NCI-H1436 treated with DMSO at 0.1 percent for 48 hours (cell line): ENCODE results near the gene UNC45B.
"Not testable (repeated sequence)": the region's sequence is repeated elsewhere in the genome, so short reads cannot be mapped to it uniquely, and the experiment has no call there.

Source experiments
- DNase-seq: peaks from one replicate; lab custom pipeline; 2025; lab: John Stamatoyannopoulos, UW

Gene UNC45B

GRCh38 chr17:35170968-35171771, 23.6 kb downstream of the UNC45B start:
- no peak for DNase-seq

DNA sequence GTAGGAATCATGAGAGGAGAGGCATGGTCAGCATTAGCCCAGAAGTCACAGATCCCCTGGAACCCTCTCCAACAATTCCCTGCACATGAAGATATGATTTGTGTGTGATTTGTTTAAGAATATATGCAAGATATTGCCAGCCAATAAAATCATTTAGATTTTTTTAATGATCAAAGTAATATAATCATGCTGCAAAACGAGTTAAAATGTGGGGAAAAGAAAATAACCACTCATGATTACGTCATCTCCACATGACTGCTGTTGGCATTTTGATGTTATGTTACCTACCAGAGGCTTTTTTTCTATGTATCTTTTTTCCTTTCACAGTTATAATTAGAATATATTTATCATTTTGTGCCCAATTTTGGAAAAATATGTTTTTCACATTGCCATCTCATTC, 24.2 kb downstream of the UNC45B start:
- DNase-seq: no peak

GRCh38 chr17:35172321-35172720, 24.7 kb downstream of the UNC45B start:
- not testable (repeated sequence) for DNase-seq

- DNase-seq: no peak
These were observed 27.3 kb downstream of the UNC45B start for GRCh38 chr17:35174835-35175334.

DNA sequence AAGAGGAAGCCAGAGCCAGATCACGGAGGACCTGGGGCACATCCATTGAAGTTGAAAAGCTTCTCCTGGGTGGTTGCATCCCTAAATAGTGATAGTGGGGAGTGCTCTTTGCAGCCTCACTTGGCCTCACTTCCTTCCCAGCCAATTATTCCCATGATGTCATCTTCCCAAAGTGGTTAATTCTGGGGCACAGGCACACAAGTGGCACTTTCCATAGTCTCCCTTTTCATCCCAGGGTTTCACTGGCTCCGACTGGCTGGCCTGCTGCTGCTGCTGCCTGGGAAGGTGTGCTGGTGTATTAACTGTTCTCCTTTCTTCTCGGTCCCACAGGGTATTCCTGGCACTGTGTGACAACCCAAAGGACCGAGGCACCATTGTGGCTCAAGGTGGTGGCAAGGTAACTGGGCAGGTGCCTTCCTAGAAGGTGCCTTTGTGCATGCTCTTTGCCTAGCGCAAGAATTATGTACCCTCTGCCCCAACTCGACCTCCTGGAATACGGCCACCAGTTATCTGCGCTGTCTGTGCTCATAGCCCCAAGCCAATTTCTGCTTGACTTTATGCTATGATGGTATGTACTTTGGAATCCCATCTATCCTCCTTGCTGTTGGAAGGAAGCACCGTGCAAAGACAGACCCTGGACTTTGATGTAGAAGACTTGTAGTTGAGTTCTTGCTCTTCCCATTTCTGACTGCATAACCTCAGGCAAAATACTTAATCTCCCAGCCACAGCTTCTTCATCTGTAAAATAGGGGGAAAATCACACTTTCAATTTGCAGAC, 28.2 kb downstream of the UNC45B start:
- DNase-seq: no peak

DNA sequence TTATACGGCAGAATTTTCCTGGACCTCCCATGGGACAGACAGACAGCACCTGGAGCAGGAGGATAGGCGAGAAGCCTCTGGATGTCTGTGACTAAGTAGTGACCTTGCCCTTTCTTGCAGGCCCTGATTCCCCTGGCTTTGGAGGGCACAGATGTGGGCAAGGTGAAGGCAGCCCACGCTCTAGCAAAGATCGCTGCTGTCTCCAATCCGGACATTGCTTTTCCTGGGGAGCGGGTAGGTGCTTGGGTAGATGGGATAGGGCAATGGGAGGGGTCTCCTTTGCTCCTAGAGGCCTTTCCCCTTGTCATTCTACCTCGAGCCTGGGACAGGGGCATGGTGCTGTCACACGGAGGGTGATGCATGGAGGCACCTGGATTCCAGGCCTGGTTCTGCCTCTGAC, 29.3 kb downstream of the UNC45B start:
- DNase-seq: no peak

GRCh38 chr17:35179379-35179778, 31.8 kb downstream of the UNC45B start:
- DNase-seq: not testable (repeated sequence)

DNA sequence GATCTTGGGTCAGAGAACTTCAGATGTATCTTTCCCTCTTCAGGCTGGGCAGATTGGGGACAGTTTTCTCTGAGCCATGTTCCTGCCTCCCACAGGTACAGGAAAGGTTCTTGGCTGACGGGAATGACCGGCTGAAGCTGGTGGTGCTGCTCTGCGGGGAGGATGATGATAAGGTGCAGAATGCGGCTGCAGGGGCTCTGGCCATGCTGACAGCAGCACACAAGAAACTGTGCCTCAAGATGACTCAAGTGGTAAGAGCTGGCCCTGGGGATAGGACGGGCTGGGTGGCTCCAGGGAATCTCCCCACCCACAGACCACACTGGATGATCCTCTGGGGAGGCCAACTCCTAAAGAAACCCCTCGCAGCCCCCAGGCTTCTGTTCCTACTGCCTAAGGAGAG, 35.7 kb downstream of the UNC45B start:
- DNase-seq: no peak

DNA sequence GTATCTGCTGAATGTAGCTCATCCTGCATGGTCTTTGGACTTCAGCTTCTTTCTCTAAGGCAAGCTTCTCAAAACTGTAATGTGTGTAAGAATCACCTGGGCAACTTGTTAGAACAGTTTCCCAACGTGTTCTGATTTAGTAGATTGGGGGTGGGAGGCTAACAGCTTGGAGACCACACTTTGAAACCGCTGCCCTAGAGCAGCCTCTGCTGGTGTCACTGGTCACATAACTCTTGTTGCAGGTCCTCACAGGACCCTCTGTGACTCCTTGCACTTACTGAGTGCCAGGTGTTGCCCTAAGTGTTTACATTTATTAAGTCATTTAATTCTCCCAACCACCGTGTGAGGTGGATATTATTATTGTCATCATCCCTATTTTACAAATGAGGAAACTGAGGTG, 36.7 kb downstream of the UNC45B start:
- DNase-seq: no peak

- no peak for DNase-seq
These were observed 38.2 kb downstream of the UNC45B start for GRCh38 chr17:35185849-35186248.

GRCh38 chr17:35187481-35187880, 39.9 kb downstream of the UNC45B start:
- no peak for DNase-seq

GRCh38 chr17:35188111-35188510, 40.5 kb downstream of the UNC45B start:
- DNase-seq: no peak

DNA sequence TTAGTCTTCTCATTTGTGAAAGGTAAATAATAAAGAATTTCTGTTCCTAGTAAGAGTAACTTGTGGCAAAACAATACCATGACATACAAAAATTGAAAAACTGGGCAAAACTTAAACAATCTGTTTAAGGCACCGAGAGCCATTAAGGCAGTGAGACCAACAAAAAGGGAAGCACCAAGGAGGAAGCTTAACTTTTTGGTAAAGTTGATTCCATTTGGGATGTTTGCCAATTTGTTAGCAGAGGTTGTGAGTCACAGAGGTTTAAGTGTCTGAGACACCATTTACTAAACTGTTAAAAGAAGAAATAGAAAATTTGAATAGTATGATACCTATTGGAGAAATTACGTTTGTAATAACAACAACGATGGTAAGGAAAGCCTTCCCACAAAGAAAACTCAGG, 41.7 kb downstream of the UNC45B start:
- no peak for DNase-seq

DNA sequence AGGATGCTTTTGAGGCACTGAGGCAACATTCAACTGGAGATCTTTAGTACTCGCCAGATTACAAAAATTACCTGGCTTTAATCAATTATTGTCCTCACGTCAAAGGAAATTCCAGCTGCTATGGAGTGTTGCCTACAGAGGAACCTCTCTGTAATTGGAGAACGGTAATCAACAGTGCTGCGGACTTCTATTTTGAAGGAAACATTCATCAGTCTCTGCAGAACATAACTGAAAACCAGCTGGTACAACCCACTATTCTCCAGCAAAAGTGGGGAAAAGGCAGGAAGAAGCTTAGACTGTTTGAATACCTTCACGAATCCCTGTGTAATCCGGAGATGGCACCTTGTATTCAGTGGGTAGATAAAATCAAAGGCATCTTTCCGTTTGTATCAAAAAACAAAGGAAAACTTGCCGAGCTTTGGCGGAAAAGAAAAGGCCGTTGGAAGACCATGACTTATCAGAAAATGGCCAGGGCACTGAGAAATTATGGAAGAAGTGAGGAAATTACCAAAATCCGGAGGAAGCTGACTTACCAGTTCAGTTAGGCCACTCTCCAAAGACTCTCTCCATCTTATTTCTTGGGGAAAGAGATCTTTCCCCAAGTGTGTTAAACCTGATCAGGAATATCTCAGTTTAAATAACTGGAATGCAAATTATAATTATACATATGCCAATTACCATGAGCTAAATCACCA, 43.5 kb downstream of the UNC45B start:
- no peak for DNase-seq

DNA sequence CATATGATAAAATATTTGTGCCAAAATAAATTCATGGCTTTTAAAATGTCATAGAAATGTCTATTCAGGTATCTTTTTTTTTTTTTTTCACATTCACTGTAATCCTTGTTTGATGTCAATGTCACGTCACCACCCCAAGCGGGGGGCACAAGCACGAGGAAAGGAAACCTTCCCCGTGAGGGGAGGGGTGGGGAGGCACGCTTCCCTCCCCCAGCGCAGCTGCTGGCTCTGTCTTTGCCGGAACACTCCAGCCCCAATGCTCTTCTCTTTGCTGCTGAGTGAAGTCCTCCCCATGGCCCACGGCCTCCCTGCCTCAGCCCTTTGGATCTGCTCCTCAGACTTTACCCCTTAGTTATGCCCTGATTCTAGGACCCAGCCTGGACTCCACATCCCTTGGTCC, 45.1 kb downstream of the UNC45B start:
- DNase-seq: no peak

DNA sequence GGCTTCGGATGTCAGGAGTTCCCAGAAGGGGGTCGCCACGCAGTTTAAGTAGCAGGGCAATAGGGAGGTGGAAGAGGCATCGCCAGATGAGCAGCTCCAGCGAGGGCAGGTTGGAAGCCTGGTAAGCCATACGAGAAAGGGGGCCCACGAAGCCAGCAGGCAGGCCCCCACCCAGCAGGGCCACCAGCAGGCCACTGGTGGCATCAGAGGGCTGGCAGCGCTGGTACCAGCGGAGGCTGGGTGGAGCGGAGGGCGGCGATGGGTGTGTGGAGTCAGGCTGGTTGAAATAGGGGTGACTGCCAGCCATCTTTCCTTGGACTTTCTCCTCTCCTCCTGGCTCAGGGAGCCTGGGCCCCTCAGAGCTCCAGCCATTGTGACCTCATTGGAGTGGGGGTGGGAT, 46.4 kb downstream of the UNC45B start, which contains the start of gene SLC35G3:
Gene SLC35G3 (minus strand): TSS at position 393 of the 400 bp plus-strand sequence. CDS start 86 bp downstream, at position 307.
- not testable (repeated sequence) for DNase-seq

DNA sequence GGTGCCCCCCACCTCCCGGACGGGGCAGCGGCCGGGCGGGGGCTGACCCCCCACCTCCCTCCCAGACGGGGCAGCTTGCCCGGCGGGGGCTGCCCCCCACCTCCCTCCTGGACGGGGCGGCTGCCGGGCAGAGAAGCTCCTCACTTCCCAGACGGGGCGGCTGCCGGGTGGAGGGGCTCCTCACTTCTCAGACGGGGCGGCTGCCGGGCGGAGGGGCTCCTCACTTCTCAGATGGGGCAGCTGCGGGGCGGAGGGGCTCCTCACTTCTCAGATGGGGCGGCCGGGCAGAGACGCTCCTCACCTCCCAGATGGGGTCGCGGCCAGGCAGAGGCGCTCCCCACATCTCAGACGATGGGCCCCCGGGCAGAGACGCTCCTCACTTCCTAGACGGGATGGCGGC, 47.4 kb downstream of the UNC45B start:
- DNase-seq: not testable (repeated sequence)

- DNase-seq: not testable (repeated sequence)
These were observed 55.0 kb downstream of the UNC45B start for GRCh38 chr17:35202582-35202981.

DNA sequence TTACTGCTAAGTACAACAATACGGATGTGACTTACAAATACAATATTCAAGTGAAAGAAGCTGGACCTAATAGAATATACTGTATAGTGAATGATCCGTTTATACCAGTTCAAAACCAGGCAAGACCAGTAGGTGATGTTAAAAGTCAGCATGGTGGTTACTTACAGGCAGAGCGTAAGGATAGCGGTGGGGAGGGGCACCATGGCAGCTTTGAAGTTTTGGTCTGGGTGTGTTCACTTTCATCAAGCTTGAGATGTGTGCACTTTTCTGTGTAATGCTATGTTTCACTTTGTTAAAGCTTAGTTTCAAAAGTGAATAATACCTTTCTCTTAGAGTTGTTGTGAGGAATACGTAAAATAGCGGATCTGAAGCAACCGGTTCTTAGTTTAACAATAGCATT, 63.1 kb downstream of the UNC45B start:
- DNase-seq: no peak

DNA sequence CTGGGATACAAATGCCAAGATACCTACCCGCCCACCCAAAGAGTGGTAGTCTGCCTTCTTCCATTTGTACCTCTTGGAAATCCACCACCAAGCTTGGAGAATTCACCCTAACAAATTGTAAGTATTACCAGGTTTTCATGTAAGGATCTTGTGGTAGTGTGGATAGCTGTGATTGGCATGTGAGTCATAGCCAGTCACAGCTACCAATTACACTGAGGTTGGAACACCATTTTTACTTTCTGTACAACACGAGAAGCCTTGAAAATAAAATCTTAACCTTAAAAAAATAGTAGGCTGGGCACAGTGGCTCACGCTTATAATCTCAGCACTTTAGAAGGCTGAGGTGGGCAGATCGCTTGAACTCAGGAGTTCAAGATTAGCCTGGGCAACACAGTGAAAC, 65.1 kb downstream of the UNC45B start:
- no peak for DNase-seq

GRCh38 chr17:35213412-35213940, 65.9 kb downstream of the UNC45B start:
- no peak for DNase-seq

DNA sequence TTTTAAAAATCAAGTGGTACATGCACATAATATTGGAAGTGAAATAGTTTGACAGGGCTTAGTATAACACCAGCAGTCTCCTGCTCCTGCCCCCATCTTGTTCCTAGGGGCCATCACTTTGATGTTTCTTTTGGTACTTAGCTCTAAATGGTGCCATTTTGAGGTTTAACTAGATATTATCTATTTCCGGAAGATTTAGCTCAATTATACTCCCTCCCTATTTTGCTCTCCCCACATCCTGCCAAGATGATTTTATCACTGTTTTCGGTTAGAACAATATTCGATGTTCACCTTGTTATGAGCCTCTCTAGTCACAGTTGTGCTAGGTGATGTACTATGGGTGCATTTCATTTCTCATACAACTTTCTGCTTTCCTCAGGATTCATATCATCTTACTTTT, 66.6 kb downstream of the UNC45B start:
- no peak for DNase-seq
